ENCODE data around the gene ABI3BP. TPM values are rescaled to one million over a fixed set of nuclear protein-coding genes. Genes with fewer than 3 reads are reported as not detected.

Gene ABI3BP
- total RNA-seq, 1 experiment from 2014 or later, result 0.28 TPM

DNA sequence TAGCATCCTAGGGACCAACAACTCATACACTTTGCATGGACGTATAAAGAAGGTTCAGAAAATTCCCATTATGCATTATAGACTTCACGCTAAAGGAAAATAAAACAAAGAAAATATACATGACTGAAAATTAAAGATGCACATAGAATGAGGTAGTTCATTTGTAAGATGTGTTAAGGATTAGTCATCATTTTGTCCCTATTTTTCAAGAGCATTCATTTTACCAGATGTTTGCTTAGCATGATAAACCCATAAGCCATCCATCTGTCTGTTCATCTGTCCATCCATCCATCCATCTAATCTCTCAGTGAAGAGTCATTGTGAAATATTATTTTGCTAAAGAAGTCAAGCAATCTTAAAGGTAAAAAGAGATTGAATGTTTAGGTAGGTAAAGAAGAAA is 203.6 kb downstream of the ABI3BP start:
- Histone ChIP-seq H3K4me1 (ENCODE audit: insufficient read depth, low read length) (no peaks in the 10 kb centered on the region), H4K20me1 (ENCODE audit: control insufficient read depth, insufficient read depth, insufficient read length) (no peaks in the 10 kb centered on the region), H4K91ac (ENCODE audit: insufficient read length, low read depth, low read length) (no peak overlapping the region), H2BK15ac (ENCODE audit: low read depth, low read length) (no peak overlapping the region), H3K18ac (ENCODE audit: insufficient read length, low read depth, low read length) (no peak overlapping the region), H4K5ac (ENCODE audit: insufficient read length, low read depth, low read length) (no peak overlapping the region), H2AK5ac (ENCODE audit: insufficient read length, low read length) (no peak overlapping the region), H3K79me2 (ENCODE audit: insufficient read depth, low read length) (no peaks in the 10 kb centered on the region), H3K9ac (ENCODE audit: extremely low read depth, insufficient read length, low read length) (no peak overlapping the region), H2BK5ac (ENCODE audit: insufficient read length, low read length) (no peak overlapping the region), H3K27ac (ENCODE audit: insufficient read length, low read depth, low read length) (no peak overlapping the region), H2AFZ (ENCODE audit: low read length) (no peak overlapping the region), H3K27me3 (ENCODE audit: insufficient read depth, low read length) (no peaks in the 10 kb centered on the region), H3K14ac (ENCODE audit: insufficient read depth, low read length) (no peak overlapping the region), H2BK12ac (ENCODE audit: insufficient read length, low read depth, low read length) (no peak overlapping the region), H4K8ac (replicated peaks; ENCODE audit: insufficient read length, low read depth, low read length) (no peak overlapping the region), H2BK20ac (ENCODE audit: low read depth, low read length, poor library complexity, severe bottlenecking) (no peak overlapping the region), H3K9me3 (ENCODE audit: control insufficient read depth, low read depth, low read length) (no peaks in the 10 kb centered on the region), H3K23me2 (ENCODE audit: insufficient read length, low read depth, low read length, poor library complexity, severe bottlenecking) (no peaks in the 10 kb centered on the region), H3K4ac (ENCODE audit: low read depth, low read length) (no peak overlapping the region), H2BK120ac (ENCODE audit: low read depth, low read length, poor library complexity, severe bottlenecking) (no peak overlapping the region), H3K56ac (ENCODE audit: insufficient read length, low read depth, low read length) (no peak overlapping the region), H3K79me1 (ENCODE audit: insufficient read depth, low read depth, low read length, poor library complexity, severe bottlenecking) (no peaks in the 10 kb centered on the region), H3K23ac (ENCODE audit: insufficient read length, low read depth, low read length) (no peak overlapping the region), H3K4me2 (ENCODE audit: insufficient read depth, insufficient read length, low read length) (no peak overlapping the region), H3T11ph (ENCODE audit: low read length) (no peak overlapping the region)
- no peak for DNase-seq
- no CpG with 5 or more reads among the region's 2 CpGs for WGBS (ENCODE audit: extremely low coverage, insufficient read length, low lambda C conversion rate)
- TF ChIP-seq, protein P1, sequence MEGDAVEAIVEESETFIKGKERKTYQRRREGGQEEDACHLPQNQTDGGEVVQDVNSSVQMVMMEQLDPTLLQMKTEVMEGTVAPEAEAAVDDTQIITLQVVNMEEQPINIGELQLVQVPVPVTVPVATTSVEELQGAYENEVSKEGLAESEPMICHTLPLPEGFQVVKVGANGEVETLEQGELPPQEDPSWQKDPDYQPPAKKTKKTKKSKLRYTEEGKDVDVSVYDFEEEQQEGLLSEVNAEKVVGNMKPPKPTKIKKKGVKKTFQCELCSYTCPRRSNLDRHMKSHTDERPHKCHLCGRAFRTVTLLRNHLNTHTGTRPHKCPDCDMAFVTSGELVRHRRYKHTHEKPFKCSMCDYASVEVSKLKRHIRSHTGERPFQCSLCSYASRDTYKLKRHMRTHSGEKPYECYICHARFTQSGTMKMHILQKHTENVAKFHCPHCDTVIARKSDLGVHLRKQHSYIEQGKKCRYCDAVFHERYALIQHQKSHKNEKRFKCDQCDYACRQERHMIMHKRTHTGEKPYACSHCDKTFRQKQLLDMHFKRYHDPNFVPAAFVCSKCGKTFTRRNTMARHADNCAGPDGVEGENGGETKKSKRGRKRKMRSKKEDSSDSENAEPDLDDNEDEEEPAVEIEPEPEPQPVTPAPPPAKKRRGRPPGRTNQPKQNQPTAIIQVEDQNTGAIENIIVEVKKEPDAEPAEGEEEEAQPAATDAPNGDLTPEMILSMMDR (conservative IDR thresholded peaks at IDR 0.05), result no peak
- Mint-ChIP-seq H3K4me3 (no peak overlapping the region), H3K9me3 (peaks cover 4 to 9% of the 10 kb centered on the region in 2 experiments; a peak in 4 of 5 replicates), H3K27me3 (ENCODE audit: low read depth) (no peaks in the 10 kb centered on the region), H3K27ac (no peak overlapping the region), H3K4me1 (peaks cover 0 to 3% of the 10 kb centered on the region in 2 experiments; a peak in 2 of 4 replicates), H3K36me3 (ENCODE audit: insufficient read depth in 1 of 3, low read depth in 3 of 3) (no peaks in the 10 kb centered on the region; a peak in 1 of 7 replicates)

Data from H9 (cell line).